HepG2 (cell line): ENCODE results near the gene FKBP1A. TPM values are rescaled to one million over a fixed set of nuclear protein-coding genes. Genes with fewer than 3 reads are reported as not detected.

ENCODE experiments used
- ARNT2 ChIP-seq: sonication (generic); formaldehyde crosslinking; IDR thresholded peaks from 2 replicates; pipeline ENCODE4 v1.8.0; 2022; ENCODE audit warnings: mild to moderate bottlenecking, low read depth, missing genetic modification reagents, moderate library complexity
- ELF3 ChIP-seq: IDR thresholded peaks from 2 replicates; pipeline ENCODE4 v1.6.1; 2016; ENCODE audit warnings: missing genetic modification reagents, missing compliant biosample characterization
- GTF3A ChIP-seq: sonication (generic); formaldehyde crosslinking; conservative IDR thresholded peaks from 2 replicates; pipeline ENCODE4 v1.4.0; 2020; ENCODE audit warnings: mild to moderate bottlenecking, missing genetic modification reagents
- RCOR2 ChIP-seq: IDR thresholded peaks from 2 replicates; pipeline ENCODE4 v1.6.1; 2016; ENCODE audit warnings: missing biosample characterization, missing genetic modification reagents
- SALL1 ChIP-seq: sonication (generic); formaldehyde crosslinking; IDR thresholded peaks from 2 replicates; pipeline ENCODE4 v1.8.0; 2022; ENCODE audit warnings: mild to moderate bottlenecking, missing genetic modification reagents
- SMAD3 ChIP-seq: sonication (generic); formaldehyde crosslinking; IDR thresholded peaks from 2 replicates; pipeline ENCODE4 v1.4.0; 2020; ENCODE audit warnings: missing genetic modification reagents
- SRF ChIP-seq: IDR thresholded peaks from 2 replicates; pipeline ENCODE4 v1.6.1; 2011; ENCODE audit warnings: mild to moderate bottlenecking, low read depth, low read length, moderate library complexity
- SSRP1 ChIP-seq: IDR thresholded peaks from 2 replicates; pipeline ENCODE4 v1.6.1; 2016; ENCODE audit warnings: control low read depth
- SUZ12 ChIP-seq: fragments of 150-350 bp; IDR thresholded peaks from 2 replicates; pipeline ENCODE4 v1.6.1; 2014; ENCODE audit warnings: low read depth, low read length
- TBX2 ChIP-seq: sonication (generic); formaldehyde crosslinking; IDR thresholded peaks from 2 replicates; pipeline ENCODE4 v1.5.0; 2020; ENCODE audit warnings: missing genetic modification reagents, mild to moderate bottlenecking, borderline replicate concordance
- TCF7L2 ChIP-seq: IDR thresholded peaks from 2 replicates; pipeline ENCODE4 v1.6.1; 2011; ENCODE audit warnings: mild to moderate bottlenecking, low read depth, low read length, moderate library complexity
- U2AF1 ChIP-seq: fragments of 200-400 bp; formaldehyde crosslinking; optimal IDR thresholded peaks from 2 replicates; pipeline ENCODE3; 2017; ENCODE audit warnings: mild to moderate bottlenecking, low read depth, low read length
- ZFAT ChIP-seq: sonication (generic); formaldehyde crosslinking; conservative IDR thresholded peaks from 2 replicates; pipeline ENCODE4 v1.8.1; 2023; ENCODE audit warnings: missing genetic modification reagents, inconsistent platforms
- ZMYM3 ChIP-seq: sonication (generic); formaldehyde crosslinking; IDR thresholded peaks from 2 replicates; pipeline ENCODE4 v1.5.1; 2020; ENCODE audit warnings: mild to moderate bottlenecking, missing genetic modification reagents
- ZNF12 ChIP-seq: sonication (generic); formaldehyde crosslinking; IDR thresholded peaks from 2 replicates; pipeline ENCODE4 v1.5.0; 2020; ENCODE audit warnings: missing genetic modification reagents
- ZNF546 ChIP-seq: sonication (generic); formaldehyde crosslinking; conservative IDR thresholded peaks from 2 replicates; pipeline ENCODE4 v1.8.1; 2023; ENCODE audit warnings: mild to moderate bottlenecking, missing genetic modification reagents
- ZNF614 ChIP-seq: IDR thresholded peaks from 2 replicates; pipeline ENCODE4 v1.6.1; 2018; ENCODE audit warnings: missing biosample characterization, missing genetic modification reagents, inconsistent platforms, borderline replicate concordance
- ZNF652 ChIP-seq: IDR thresholded peaks from 2 replicates; pipeline ENCODE4 v1.6.1; 2016; ENCODE audit warnings: low read depth, borderline replicate concordance
- ZNF724P ChIP-seq: sonication (generic); formaldehyde crosslinking; IDR thresholded peaks from 2 replicates; pipeline ENCODE4 v1.8.0; 2022; ENCODE audit warnings: missing genetic modification reagents, borderline replicate concordance
- ZNF788 ChIP-seq: sonication (generic); formaldehyde crosslinking; IDR thresholded peaks from 2 replicates; pipeline ENCODE4 v1.5.0; 2020; ENCODE audit warnings: mild to moderate bottlenecking, missing genetic modification reagents, borderline replicate concordance
- polyA plus RNA-seq, 8 experiments: library from polyadenylated mRNA; depleted of rRNA in 3 of 8; stranded (reverse) in 7 of 8; unstranded in 1 of 8; fragments of >200 nt; fragmentation: Illumina TruSeq in 4 of 8; extraction: Trizol in 4 of 8; gene quantifications; 2 replicates each; pipeline versions ENCODE4 v1.2.1 to v1.2.3, GENCODE V29; 2011 to 2016; ENCODE audit warnings: low read depth in 4 of 8, missing spikeins in 1 of 8, mixed read lengths in 1 of 8; ENCODE audit not compliant: insufficient read depth in 1 of 8
- total RNA-seq, 5 experiments: library from RNA; depleted of rRNA; stranded (reverse); fragments of >200 nt; fragmentation: Illumina TruSeq; extraction: Trizol; gene quantifications; 2 replicates each; pipeline ENCODE4 v1.2.3, GENCODE V29; 2016; ENCODE audit warnings: low read depth in 1 of 5
- TF ChIP-seq, protein P1 (sequence below): sonication (generic); formaldehyde crosslinking; IDR thresholded peaks from 2 replicates; pipeline ENCODE4 v1.5.0; 2020; ENCODE audit warnings: missing genetic modification reagents
- TF ChIP-seq, protein P2 (sequence below): sonication (generic); formaldehyde crosslinking; IDR thresholded peaks from 2 replicates; pipeline ENCODE4 v1.5.0; 2020; ENCODE audit warnings: missing genetic modification reagents, mild to moderate bottlenecking, borderline replicate concordance
- TF ChIP-seq, protein P3 (sequence below): sonication (generic); formaldehyde crosslinking; IDR thresholded peaks from 2 replicates; pipeline ENCODE4 v1.5.1; 2020; ENCODE audit warnings: missing genetic modification reagents, mild to moderate bottlenecking, borderline replicate concordance
- TF ChIP-seq, protein P4 (sequence below): sonication (generic); formaldehyde crosslinking; IDR thresholded peaks from 2 replicates; pipeline ENCODE4 v1.4.0; 2020; ENCODE audit warnings: mild to moderate bottlenecking, missing genetic modification reagents
- TF ChIP-seq, protein P5 (sequence below): sonication (generic); formaldehyde crosslinking; IDR thresholded peaks from 2 replicates; pipeline ENCODE4 v1.8.1; 2022; ENCODE audit warnings: low read depth, mild to moderate bottlenecking, missing genetic modification reagents

The FKBP1A gene
- total and polyA plus RNA-seq, 2 of the 13 experiments (the other 11 are each of a cell fraction or from before 2014, with no cell fraction given): 119 to 468 TPM

DNA sequence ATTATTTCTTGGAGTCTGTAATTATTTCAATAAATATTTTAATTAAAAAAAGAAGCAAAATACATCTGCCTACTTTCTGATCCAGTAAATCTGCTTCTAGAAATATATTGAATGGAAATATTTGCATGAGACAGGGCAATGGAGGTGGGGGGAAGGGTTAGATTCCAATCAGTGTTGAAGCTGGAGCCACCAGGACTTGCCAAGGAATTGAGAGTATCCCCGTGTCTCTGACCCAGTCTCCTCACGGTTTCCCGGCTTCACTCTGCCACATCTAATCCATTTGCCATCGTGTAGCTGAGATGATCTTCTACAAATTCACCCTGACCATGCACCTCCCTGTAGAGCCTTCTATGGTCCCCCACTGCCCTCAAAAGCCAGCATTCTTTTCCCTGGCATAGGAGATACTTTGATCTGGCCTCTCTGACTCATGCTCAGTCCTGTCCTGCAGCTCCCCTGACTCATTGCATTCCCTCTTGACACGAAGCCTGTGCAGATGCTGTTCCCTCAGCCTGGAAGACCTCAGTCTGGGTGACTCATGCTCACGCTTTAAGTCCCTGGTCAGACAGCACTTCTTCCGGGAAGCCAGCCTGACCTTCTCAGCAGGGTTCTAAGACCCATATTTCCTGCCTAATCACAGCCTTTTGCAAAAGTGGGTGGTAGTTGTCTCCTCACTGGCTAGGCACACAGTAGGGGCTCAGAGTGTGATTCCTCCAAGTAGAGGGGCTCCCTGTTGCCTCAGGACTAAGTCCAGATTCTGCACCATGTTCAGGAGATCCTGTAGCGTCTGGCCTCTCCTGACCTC is 23.0 kb upstream of the FKBP1A start (continued):
- TF ChIP-seq ZNF652 (CRISPR knock-in tag) (no peak), SUZ12 (0 out of 2 replicates have a peak, but pooled peaks have one; percentile 3), U2AF1 (peak; percentile 47), ARNT2 (CRISPR knock-in tag) (no peak), SMAD3 (CRISPR knock-in tag) (peak; percentile 96), SRF (no peak), SALL1 (CRISPR knock-in tag) (peak; percentile 69), TCF7L2 (no peak), ZNF12 (CRISPR knock-in tag) (peak; percentile 85), ZNF724P (CRISPR knock-in tag) (no peak), ELF3 (CRISPR knock-in tag) (peak; percentile 99), SSRP1 (CRISPR knock-in tag) (peak; percentile 91), ZNF788 (no peak), ZNF546 (no peak), TBX2 (CRISPR knock-in tag) (no peak), RCOR2 (peak; percentile 98), ZMYM3 (CRISPR knock-in tag) (peak; percentile 95), ZFAT (CRISPR knock-in tag) (no peak), GTF3A (CRISPR knock-in tag) (no peak), ZNF614 (CRISPR knock-in tag) (peak; percentile 85)
- TF ChIP-seq, protein P1, sequence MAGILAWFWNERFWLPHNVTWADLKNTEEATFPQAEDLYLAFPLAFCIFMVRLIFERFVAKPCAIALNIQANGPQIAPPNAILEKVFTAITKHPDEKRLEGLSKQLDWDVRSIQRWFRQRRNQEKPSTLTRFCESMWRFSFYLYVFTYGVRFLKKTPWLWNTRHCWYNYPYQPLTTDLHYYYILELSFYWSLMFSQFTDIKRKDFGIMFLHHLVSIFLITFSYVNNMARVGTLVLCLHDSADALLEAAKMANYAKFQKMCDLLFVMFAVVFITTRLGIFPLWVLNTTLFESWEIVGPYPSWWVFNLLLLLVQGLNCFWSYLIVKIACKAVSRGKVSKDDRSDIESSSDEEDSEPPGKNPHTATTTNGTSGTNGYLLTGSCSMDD: no peak
- TF ChIP-seq, protein P2, sequence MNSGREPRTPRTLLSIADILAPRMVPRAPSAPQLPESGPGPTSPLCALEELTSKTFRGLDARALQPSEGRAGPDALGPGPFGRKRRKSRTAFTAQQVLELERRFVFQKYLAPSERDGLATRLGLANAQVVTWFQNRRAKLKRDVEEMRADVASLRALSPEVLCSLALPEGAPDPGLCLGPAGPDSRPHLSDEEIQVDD: no peak
- TF ChIP-seq, protein P3, sequence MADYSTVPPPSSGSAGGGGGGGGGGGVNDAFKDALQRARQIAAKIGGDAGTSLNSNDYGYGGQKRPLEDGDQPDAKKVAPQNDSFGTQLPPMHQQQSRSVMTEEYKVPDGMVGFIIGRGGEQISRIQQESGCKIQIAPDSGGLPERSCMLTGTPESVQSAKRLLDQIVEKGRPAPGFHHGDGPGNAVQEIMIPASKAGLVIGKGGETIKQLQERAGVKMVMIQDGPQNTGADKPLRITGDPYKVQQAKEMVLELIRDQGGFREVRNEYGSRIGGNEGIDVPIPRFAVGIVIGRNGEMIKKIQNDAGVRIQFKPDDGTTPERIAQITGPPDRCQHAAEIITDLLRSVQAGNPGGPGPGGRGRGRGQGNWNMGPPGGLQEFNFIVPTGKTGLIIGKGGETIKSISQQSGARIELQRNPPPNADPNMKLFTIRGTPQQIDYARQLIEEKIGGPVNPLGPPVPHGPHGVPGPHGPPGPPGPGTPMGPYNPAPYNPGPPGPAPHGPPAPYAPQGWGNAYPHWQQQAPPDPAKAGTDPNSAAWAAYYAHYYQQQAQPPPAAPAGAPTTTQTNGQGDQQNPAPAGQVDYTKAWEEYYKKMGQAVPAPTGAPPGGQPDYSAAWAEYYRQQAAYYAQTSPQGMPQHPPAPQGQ: no peak
- TF ChIP-seq, protein P4, sequence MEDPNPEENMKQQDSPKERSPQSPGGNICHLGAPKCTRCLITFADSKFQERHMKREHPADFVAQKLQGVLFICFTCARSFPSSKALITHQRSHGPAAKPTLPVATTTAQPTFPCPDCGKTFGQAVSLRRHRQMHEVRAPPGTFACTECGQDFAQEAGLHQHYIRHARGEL (CRISPR knock-in tag): no peak
- TF ChIP-seq, protein P5, sequence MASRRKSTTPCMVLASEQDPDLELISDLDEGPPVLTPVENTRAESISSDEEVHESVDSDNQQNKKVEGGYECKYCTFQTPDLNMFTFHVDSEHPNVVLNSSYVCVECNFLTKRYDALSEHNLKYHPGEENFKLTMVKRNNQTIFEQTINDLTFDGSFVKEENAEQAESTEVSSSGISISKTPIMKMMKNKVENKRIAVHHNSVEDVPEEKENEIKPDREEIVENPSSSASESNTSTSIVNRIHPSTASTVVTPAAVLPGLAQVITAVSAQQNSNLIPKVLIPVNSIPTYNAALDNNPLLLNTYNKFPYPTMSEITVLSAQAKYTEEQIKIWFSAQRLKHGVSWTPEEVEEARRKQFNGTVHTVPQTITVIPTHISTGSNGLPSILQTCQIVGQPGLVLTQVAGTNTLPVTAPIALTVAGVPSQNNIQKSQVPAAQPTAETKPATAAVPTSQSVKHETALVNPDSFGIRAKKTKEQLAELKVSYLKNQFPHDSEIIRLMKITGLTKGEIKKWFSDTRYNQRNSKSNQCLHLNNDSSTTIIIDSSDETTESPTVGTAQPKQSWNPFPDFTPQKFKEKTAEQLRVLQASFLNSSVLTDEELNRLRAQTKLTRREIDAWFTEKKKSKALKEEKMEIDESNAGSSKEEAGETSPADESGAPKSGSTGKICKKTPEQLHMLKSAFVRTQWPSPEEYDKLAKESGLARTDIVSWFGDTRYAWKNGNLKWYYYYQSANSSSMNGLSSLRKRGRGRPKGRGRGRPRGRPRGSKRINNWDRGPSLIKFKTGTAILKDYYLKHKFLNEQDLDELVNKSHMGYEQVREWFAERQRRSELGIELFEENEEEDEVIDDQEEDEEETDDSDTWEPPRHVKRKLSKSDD: no peak
